ENCODE measurements around the gene CPSF4. TPM values are rescaled to one million over a fixed set of nuclear protein-coding genes. Genes with fewer than 3 reads are reported as not detected.
A peak's percentile ranks its signal among the peaks of the same experiment; 100 is the strongest.

CPSF4 gene
- total RNA-seq, 1 donor from 2014 or later = 38.0 TPM

DNA sequence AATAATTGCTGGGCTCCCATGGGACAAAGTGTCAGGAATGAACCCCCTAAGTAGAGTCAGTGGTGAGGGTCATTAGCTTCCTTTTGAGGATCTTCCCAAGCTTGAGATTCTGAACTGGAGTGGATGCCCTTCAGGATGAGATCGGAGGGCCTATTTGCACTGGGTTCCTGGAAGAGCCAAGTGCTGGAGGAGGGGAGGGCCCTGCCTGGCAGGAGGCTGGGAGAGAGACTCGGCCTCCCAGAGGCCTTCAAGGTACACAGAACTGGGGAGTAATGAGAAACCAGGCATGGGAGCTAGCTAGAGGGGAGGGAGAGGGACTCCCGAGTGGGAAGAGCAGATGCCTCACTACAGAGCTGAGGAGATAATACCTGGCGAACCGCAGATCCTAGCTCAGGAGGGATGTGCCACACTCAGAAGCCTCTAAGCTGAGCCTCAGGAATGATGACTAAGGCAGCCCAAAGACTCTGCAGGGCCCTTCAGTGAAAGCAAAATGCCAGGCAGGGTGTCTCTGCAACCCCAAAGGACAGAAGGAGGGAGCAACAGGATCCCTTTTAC lies 39.8 kb upstream of the CPSF4 start:
- TF ChIP-seq, protein P1, sequence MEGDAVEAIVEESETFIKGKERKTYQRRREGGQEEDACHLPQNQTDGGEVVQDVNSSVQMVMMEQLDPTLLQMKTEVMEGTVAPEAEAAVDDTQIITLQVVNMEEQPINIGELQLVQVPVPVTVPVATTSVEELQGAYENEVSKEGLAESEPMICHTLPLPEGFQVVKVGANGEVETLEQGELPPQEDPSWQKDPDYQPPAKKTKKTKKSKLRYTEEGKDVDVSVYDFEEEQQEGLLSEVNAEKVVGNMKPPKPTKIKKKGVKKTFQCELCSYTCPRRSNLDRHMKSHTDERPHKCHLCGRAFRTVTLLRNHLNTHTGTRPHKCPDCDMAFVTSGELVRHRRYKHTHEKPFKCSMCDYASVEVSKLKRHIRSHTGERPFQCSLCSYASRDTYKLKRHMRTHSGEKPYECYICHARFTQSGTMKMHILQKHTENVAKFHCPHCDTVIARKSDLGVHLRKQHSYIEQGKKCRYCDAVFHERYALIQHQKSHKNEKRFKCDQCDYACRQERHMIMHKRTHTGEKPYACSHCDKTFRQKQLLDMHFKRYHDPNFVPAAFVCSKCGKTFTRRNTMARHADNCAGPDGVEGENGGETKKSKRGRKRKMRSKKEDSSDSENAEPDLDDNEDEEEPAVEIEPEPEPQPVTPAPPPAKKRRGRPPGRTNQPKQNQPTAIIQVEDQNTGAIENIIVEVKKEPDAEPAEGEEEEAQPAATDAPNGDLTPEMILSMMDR (IDR thresholded peaks at IDR 0.05) = no peak
- H3K4me1 ChIP-seq = no peaks in the 10 kb centered on the region
- DNase-seq (ENCODE audit: low spot score in 2 of 2) = no peak
- H3K4me3 ChIP-seq = no peak overlapping the region
- no peak overlapping the region for H3K27ac ChIP-seq
- no peaks in the 10 kb centered on the region for H3K27me3 ChIP-seq
- no peaks in the 10 kb centered on the region for H3K9me3 ChIP-seq
- peaks cover 63 to 100% of the 10 kb centered on the region in 2 donors for H3K36me3 ChIP-seq
- intact Hi-C loops (cut with DNase I) = no loop called here

DNA sequence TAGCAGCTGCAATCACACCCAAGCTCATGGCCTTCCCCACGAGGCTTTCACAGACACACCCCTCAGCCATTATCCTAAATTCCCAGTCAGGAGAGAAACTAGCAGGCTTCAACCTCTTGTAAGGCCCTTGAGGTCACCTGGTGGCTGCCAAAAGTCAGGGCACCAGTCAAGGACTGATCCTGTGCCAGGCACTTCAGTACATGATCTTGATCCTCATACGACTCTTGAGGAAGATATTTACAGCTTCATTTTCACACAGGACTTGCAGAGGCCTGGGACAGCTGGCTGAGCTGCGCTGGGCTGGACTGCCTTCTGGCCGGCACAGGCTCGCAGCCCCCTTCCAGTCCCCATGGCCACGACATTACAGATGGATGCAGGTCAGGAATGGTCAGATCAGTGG lies 39.1 kb upstream of the CPSF4 start:
- Histone ChIP-seq H3K36me3 (peaks cover 63 to 100% of the 10 kb centered on the region in 2 donors), H3K27me3 (no peaks in the 10 kb centered on the region), H3K27ac (no peak overlapping the region), H3K4me3 (no peak overlapping the region), H3K9me3 (no peaks in the 10 kb centered on the region), H3K4me1 (no peaks in the 10 kb centered on the region)
- no peak for DNase-seq (ENCODE audit: low spot score in 2 of 2)
- intact Hi-C loops (cut with DNase I) = no loop called here
- TF ChIP-seq, protein P1 (IDR thresholded peaks at IDR 0.05) = no peak

- Histone ChIP-seq H3K27me3 (no peaks in the 10 kb centered on the region), H3K4me3 (no peak overlapping the region), H3K9me3 (no peaks in the 10 kb centered on the region), H3K27ac (no peak overlapping the region), H3K4me1 (peaks cover 10 to 16% of the 10 kb centered on the region in 2 donors), H3K36me3 (peaks cover 49 to 70% of the 10 kb centered on the region in 2 donors)
- TF ChIP-seq, protein P1 (IDR thresholded peaks at IDR 0.05) = no peak
- intact Hi-C loops (cut with DNase I) = no loop called here
- DNase-seq (ENCODE audit: low spot score in 2 of 2) = no peak
Observed at GRCh38 chr7:99402854-99403253, 35.9 kb upstream of the CPSF4 start.

DNA sequence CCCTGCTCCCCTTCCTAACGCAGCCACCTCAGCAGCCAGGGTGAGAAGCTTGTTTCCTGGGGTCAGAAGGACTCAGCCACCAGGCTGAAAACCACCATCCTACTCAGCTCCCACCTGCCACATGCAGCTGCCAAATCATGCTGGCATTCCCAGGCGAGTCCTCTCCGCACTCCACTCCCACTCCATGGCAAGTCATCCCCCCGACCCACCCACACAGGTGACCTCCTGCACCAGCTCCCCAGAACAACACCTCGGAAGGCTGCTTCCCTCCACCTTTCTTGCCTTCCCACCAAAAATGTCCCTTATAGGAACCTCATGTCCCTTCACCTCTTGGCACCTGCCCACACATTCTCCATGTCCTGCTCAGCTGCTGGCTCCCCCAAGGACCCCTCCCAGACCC lies 35.0 kb upstream of the CPSF4 start:
- peaks cover 48 to 61% of the 10 kb centered on the region in 2 donors for H3K36me3 ChIP-seq
- no peaks in the 10 kb centered on the region for H3K9me3 ChIP-seq
- TF ChIP-seq, protein P1 (IDR thresholded peaks at IDR 0.05) = no peak
- no peaks in the 10 kb centered on the region for H3K27me3 ChIP-seq
- intact Hi-C loops (cut with DNase I) = no loop called here
- H3K27ac ChIP-seq = peak overlapping the region in 1 of 2 donors; percentile 3
- peaks cover 10 to 16% of the 10 kb centered on the region in 2 donors for H3K4me1 ChIP-seq
- H3K4me3 ChIP-seq = no peak overlapping the region
- DNase-seq (ENCODE audit: low spot score in 2 of 2) = no peak

GRCh38 chr7:99404235-99404976 lies 34.3 kb upstream of the CPSF4 start:
- peaks cover 42 to 54% of the 10 kb centered on the region in 2 donors for H3K36me3 ChIP-seq
- no peak overlapping the region for H3K4me3 ChIP-seq
- H3K27ac ChIP-seq = peak overlapping the region in 1 of 2 donors; percentile 3
- DNase-seq (ENCODE audit: low spot score in 2 of 2) = no peak
- H3K27me3 ChIP-seq = no peaks in the 10 kb centered on the region
- TF ChIP-seq, protein P1 (IDR thresholded peaks at IDR 0.05) = no peak
- intact Hi-C loops (cut with DNase I) = no loop called here
- H3K4me1 ChIP-seq = peaks cover 10 to 16% of the 10 kb centered on the region in 2 donors
- no peaks in the 10 kb centered on the region for H3K9me3 ChIP-seq
